Measurements from ENCODE around the gene CCDC127. TPM values are rescaled to one million over a fixed set of nuclear protein-coding genes. Genes with fewer than 3 reads are reported as not detected.

The CCDC127 gene
- total and polyA plus RNA-seq, 2 of the 13 experiments (the other 11 are each of a cell fraction or from before 2014, with no cell fraction given): 2.9 to 4.3 TPM

GRCh38 chr5:174876-175465, 43.0 kb downstream of the CCDC127 start (continued):
- TF ChIP-seq PBX2 (CRISPR knock-in tag; IDR thresholded peaks at IDR 0.05): no peak

GRCh38 chr5:174291-174600, 43.7 kb downstream of the CCDC127 start:
- Histone ChIP-seq H3K4me1 (ENCODE audit: insufficient read depth, low read length) (no peaks in the 10 kb centered on the region), H3K9me3 (ENCODE audit: low read length) (no peaks in the 10 kb centered on the region), H4K20me1 (ENCODE audit: insufficient read depth, low read length) (no peaks in the 10 kb centered on the region), H3K4me2 (ENCODE audit: low read depth, low read length) (no peak overlapping the region), H3K9ac (ENCODE audit: insufficient read depth, low read depth, low read length) (no peak overlapping the region), H3K79me2 (ENCODE audit: insufficient read depth, low read length) (no peaks in the 10 kb centered on the region), H2AFZ (ENCODE audit: low read length) (no peak overlapping the region), H3K36me3 (replicated peaks in 1 of 2; ENCODE audit: control insufficient read depth in 1 of 2, insufficient read depth in 2 of 2, low read length in 2 of 2) (no peaks in the 10 kb centered on the region), H3K27ac (ENCODE audit: extremely low read length, insufficient read depth, low read length) (no peak overlapping the region), H3K27me3 (ENCODE audit: control insufficient read depth in 1 of 2, insufficient read depth in 2 of 2, low read length in 2 of 2) (peaks cover 3 to 56% of the 10 kb centered on the region in 2 experiments), H3K4me3 (replicated peaks in 1 of 3; ENCODE audit: insufficient read depth in 1 of 3, low read depth in 2 of 3, low read length in 3 of 3) (no peak overlapping the region)
- ATAC-seq (no peak), FAIRE-seq (no peak), DNase-seq (ENCODE audit: low spot score) (no peak)
- in situ Hi-C loops (cut with HindIII; ENCODE audit: extremely low pct_ligation_motif_present, low pct_unique_long_range_greater_than_20kb): no loop called here
- ChIA-PET POLR2A (no interaction called here), CTCF (ENCODE audit: low intra/inter-chr PET ratio, low total read pairs) (no interaction called here)
- 23% methylated on average over 5 of the region's 5 CpGs for WGBS (ENCODE audit: low lambda C conversion rate)
- intact Hi-C loops (cut with micrococcal nuclease; ENCODE audit: unreplicated experiment): no loop called here
- TF ChIP-seq SOX13 (IDR thresholded peaks at IDR 0.05): no peak
- TF ChIP-seq SOX13 (CRISPR knock-in tag; conservative IDR thresholded peaks at IDR 0.05 in 1 of 2, IDR thresholded peaks at IDR 0.05 in 1 of 2): no peak
- TF ChIP-seq MBD4 (IDR thresholded peaks at IDR 0.05; ENCODE audit: borderline replicate concordance, low read length): no peak
- TF ChIP-seq PTBP1 (IDR thresholded peaks at IDR 0.05; ENCODE audit: low read depth, low read length, poor library complexity, severe bottlenecking): no peak
- TF ChIP-seq ZSCAN22 (CRISPR knock-in tag; IDR thresholded peaks at IDR 0.05): no peak
- TF ChIP-seq TEAD2 (CRISPR knock-in tag; IDR thresholded peaks at IDR 0.05): no peak
- TF ChIP-seq ZNF740 (CRISPR knock-in tag; IDR thresholded peaks at IDR 0.05): no peak
- no peak for TF ChIP-seq FOXK1 (CRISPR knock-in tag; IDR thresholded peaks at IDR 0.05; ENCODE audit: borderline replicate concordance, low read depth)
- TF ChIP-seq HCFC1 (IDR thresholded peaks at IDR 0.05; ENCODE audit: low read depth, low read length): no peak
- TF ChIP-seq TOPORS (CRISPR knock-in tag; IDR thresholded peaks at IDR 0.05): no peak
- no peak for TF ChIP-seq ARNT (IDR thresholded peaks at IDR 0.05)
- no peak for TF ChIP-seq RAD51 (IDR thresholded peaks at IDR 0.05; ENCODE audit: borderline replicate concordance)
- TF ChIP-seq KMT2B (CRISPR knock-in tag; IDR thresholded peaks at IDR 0.05): no peak
- TF ChIP-seq ZNF614 (CRISPR knock-in tag; IDR thresholded peaks at IDR 0.05; ENCODE audit: borderline replicate concordance): no peak
- no peak for TF ChIP-seq KAT7 (CRISPR knock-in tag; IDR thresholded peaks at IDR 0.05; ENCODE audit: borderline replicate concordance)
- TF ChIP-seq CHCHD3 (CRISPR knock-in tag; IDR thresholded peaks at IDR 0.05): no peak
- TF ChIP-seq ELK4 (CRISPR knock-in tag; IDR thresholded peaks at IDR 0.05; ENCODE audit: borderline replicate concordance): no peak
- TF ChIP-seq ZNF432 (CRISPR knock-in tag; IDR thresholded peaks at IDR 0.05; ENCODE audit: borderline replicate concordance): no peak
- no peak for TF ChIP-seq EED (CRISPR knock-in tag; IDR thresholded peaks at IDR 0.05)
- no peak for TF ChIP-seq TBL1XR1 (IDR thresholded peaks at IDR 0.05; ENCODE audit: borderline replicate concordance, low read length, partially characterized antibody)
- no peak for TF ChIP-seq SRF (IDR thresholded peaks at IDR 0.05; ENCODE audit: low read depth, low read length)
- BruUV-seq (replicated peaks): no TSS peak

All from HepG2 (cell line).